Stomach (tissue), 4 donors: ENCODE data around the gene LRP1B.

Source experiments
- CTCF ChIP-seq, 7 experiments: fragments of 450-650 bp in 4 of 7; fragments of 200-600 bp in 3 of 7; sonication (generic) in 3 of 7; IDR thresholded peaks; one replicate each; pipeline ENCODE4 v1.5.1; 2016 to 2019; ENCODE audit warnings: antibody characterized with exemption in 7 of 7, control low read depth in 2 of 7, mild to moderate bottlenecking in 1 of 7
- POLR2A ChIP-seq, 4 donors: fragments of 450-650 bp; IDR thresholded peaks; one replicate each; pipeline ENCODE4 v1.6.1; 2016; ENCODE audit warnings: antibody characterized with exemption in 4 of 4, control low read depth in 2 of 4, mild to moderate bottlenecking in 1 of 4, moderate library complexity in 1 of 4

DNA sequence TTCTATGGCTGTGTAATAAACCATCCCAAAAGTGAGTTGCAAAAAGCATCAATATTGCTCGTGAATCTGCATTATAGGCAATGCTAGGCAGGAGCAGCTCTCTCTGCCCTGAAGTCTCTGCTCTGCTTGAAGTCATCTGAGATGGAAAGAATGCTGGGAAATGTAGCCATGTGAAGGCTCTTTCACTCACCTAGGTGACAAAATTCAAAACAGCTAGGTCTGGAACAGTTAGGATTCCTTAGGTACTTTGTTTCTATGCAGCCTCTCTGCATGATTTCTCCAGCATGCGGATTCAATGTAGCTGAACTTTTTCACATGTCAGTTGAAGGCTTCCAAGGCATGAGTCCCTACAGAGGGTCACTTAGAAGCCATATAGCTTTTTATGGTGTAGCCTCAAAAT, 1383.7 kb downstream of the LRP1B start:
- TF ChIP-seq CTCF (IDR thresholded peaks at IDR 0.05) (no peak), POLR2A (IDR thresholded peaks at IDR 0.05) (no peak)
